HG03457 (cell line): ENCODE measurements around the gene RUNX1.

ENCODE experiments used
- ATAC-seq: cut with Tn5 transposase; IDR thresholded peaks from one replicate; pipeline ENCODE4 v1.9.1; 2021; ENCODE audit warnings: moderate number of reproducible peaks; ENCODE audit not compliant: unreplicated experiment

The RUNX1 gene

GRCh38 chr21:35048706-35049617 lies at the start of gene RUNX1:
TSS of gene RUNX1 (minus strand) at chr21:35049302.
- ATAC-seq = peak; percentile 42

DNA sequence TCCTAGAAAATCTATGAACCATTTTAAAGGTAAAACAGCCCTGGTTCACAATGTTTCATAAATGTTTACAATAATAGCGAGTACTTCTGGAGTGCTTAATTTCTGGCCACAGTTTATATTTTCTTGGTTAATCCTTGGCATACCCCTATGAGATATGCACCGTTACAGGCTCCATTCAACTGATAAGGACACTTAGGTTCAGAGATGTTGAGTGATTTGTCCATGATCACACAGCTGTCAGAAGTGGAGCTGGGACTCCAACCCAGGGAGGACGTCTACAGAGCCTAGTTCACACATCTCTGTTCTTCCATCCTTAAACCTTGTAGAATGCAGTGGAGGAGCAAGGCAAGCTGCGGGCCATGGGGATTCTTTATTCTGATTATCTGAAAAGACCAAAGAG lies 48.4 kb upstream of the RUNX1 start:
- no peak for ATAC-seq

DNA sequence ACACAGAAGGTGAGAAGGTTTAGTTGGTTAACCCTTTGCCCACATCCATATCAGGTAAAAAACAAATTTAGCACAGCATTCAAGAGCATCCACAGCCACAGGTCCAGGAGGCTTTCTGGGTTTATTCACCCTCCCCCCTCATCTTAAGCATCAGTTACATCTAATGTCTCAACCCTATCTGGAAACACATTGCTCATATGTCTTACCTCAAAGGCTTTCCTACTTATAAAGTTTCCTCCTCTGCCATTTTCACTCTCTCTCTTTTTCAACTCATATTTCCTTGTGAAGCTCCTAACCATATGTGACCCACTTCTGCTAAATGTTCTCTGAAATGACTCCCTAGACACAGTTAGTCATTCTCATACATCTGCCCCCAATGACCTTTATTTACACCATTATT lies 47.9 kb upstream of the RUNX1 start:
- ATAC-seq = no peak

DNA sequence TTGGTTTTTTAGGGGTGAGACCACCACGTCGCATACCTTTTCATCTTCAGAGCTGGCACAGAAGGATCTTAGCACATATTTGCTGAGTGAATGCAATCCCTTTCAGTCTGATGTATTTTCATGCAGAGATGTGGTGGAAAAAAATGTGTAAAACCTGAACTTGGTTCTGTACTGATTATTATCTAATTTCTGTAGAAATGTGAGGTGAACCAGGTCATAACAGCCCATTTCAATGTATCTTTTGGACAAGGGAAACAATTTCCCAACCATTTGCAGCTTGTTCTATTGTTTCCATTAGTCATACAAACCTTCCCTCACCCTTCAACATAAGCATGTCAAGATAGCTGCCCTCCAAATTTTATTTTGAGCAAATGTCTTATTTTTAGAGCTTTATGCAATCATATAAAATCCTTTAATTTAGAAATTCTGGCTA lies 46.8 kb upstream of the RUNX1 start:
- no peak for ATAC-seq

DNA sequence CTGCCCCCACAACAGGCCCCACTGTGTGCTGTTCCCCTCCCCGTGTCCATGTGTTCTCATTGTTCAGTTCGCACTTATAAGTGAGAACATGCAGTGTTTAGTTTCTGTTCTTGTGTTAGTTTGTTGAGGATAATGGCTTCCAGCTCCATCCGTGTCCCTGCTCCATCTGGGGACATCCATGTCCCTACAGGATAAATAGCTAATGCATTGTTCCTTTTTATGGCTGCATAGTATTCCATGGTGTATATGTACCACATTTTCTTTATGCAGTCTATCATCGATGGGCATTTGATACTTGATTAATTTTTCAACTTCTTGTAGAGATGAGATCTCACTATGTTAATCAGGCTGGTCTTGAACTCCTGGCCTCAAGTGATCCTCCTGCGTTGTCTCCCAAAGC lies 44.4 kb upstream of the RUNX1 start:
- ATAC-seq = no peak

DNA sequence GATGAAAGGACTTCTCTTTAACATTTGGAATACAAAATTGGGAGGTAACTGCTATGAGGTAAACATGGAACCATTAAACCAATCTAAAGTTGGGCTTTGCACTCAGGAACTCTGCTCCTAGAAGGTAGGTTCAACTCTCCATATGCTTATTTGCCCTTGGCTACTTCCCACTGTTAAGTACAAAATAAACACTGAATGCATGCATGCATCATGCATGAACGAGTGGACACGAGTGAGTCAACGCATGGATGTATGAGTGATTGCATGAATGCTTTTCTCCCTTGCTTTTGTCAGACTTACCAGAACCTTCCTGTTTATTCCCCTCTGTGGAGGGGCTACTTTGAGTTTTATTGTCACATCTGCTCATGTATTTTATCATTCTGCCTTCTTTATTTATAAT lies 42.4 kb upstream of the RUNX1 start:
- no peak for ATAC-seq

GRCh38 chr21:35090403-35090802 lies 41.3 kb upstream of the RUNX1 start:
- ATAC-seq = no peak

- no peak for ATAC-seq
Observed at GRCh38 chr21:35088319-35088771, 39.2 kb upstream of the RUNX1 start.

GRCh38 chr21:35086357-35086756 lies 37.3 kb upstream of the RUNX1 start:
- no peak for ATAC-seq

GRCh38 chr21:35084869-35085268 lies 35.8 kb upstream of the RUNX1 start:
- no peak for ATAC-seq

DNA sequence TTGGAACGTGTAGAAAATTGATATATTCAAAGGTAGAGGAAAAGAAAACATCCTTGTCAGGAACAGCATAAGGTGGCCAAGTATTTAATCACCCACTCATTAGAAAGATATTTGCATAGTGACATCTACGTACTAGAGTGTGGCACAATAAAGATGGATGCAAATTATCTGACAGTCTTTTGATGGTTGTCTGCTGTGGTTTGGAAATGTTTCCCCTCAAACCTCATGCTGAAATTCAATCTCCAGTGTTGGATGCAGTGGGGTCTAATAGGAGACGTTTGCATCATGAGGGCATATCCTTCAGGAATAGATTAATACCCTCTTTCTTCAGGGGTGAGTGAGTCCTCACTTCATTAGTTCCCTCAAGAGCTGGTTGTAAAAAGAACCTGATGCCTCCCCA lies 34.1 kb upstream of the RUNX1 start:
- ATAC-seq = no peak

GRCh38 chr21:35081861-35082260 lies 32.8 kb upstream of the RUNX1 start:
- ATAC-seq = no peak

DNA sequence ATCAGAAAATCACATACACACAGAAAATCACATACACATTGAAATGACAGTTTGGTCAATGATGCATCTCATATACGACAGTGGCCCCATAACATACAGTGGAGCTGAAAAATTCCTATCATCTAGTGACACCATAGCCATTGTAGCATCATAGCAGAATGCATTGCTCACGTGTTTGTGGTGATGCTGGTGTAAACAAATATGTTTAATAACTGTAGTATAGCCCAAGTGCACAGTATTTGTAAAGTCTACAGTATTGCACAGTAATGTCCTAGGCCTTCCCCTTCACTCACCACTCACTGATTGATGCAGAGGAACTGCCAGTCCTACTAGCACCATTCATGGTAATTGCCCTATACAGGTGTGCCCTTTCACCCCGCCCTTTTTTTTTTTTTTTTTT lies 30.1 kb upstream of the RUNX1 start:
- ATAC-seq = no peak

GRCh38 chr21:35077975-35078374 lies 28.9 kb upstream of the RUNX1 start:
- ATAC-seq = no peak

DNA sequence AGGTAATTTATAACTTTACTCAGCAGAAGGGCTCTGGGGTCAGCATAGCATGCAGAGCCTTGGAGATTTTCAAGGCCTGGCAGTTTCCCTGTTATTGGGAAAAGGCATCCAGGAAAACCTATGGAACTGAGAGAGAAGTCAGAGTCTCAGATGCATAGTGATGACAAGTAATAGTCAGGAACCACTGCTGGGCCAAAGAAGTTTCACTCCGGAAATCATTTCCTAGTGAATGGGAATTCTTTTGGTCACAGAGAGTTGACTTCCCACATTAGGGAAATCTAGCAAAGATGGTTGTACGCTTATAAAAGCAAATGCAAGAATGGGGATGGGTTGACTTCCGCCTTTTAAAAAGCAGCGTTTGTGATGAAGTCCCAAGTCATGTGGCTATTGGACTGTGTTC lies 28.4 kb upstream of the RUNX1 start:
- no peak for ATAC-seq

- ATAC-seq = no peak
Observed at GRCh38 chr21:35075546-35075945, 26.4 kb upstream of the RUNX1 start.

- no peak for ATAC-seq
Observed at GRCh38 chr21:35072960-35073359, 23.9 kb upstream of the RUNX1 start.

- no peak for ATAC-seq
Observed at GRCh38 chr21:35072557-35072956, 23.5 kb upstream of the RUNX1 start.

GRCh38 chr21:35071347-35071746 lies 22.2 kb upstream of the RUNX1 start:
- ATAC-seq = no peak

GRCh38 chr21:35070436-35070835 lies 21.3 kb upstream of the RUNX1 start:
- no peak for ATAC-seq

GRCh38 chr21:35066824-35067223 lies 17.7 kb upstream of the RUNX1 start:
- no peak for ATAC-seq

- no peak for ATAC-seq
Observed at GRCh38 chr21:35063428-35064172, 14.5 kb upstream of the RUNX1 start.
